GM21786 (cell line): Measurements from ENCODE around the gene CTXND1.
"Not testable (repeated sequence)": the region's sequence is repeated elsewhere in the genome, so short reads cannot be mapped to it uniquely, and the experiment has no call there.

ENCODE experiments used
- ATAC-seq: cut with Tn5 transposase; IDR thresholded peaks from one replicate; pipeline ENCODE4 v1.9.1; 2021; ENCODE audit not compliant: unreplicated experiment

The CTXND1 gene

GRCh38 chr15:80161468-80162016 is 90.5 kb downstream of the CTXND1 start:
- ATAC-seq, result no peak

GRCh38 chr15:80160570-80161156 is 91.3 kb downstream of the CTXND1 start:
- ATAC-seq, result peak; percentile 90

GRCh38 chr15:80159811-80160569 is 92.0 kb downstream of the CTXND1 start:
- ATAC-seq, result no peak

GRCh38 chr15:80159301-80159700 is 92.7 kb downstream of the CTXND1 start:
- no peak for ATAC-seq

GRCh38 chr15:80157215-80157614 is 94.8 kb downstream of the CTXND1 start:
- no peak for ATAC-seq

- ATAC-seq, result no peak
Measured at GRCh38 chr15:80156176-80156720, 95.8 kb downstream of the CTXND1 start.

- not testable (repeated sequence) for ATAC-seq
Measured at GRCh38 chr15:80155378-80156175, 96.4 kb downstream of the CTXND1 start.

GRCh38 chr15:80155001-80155377 is 97.0 kb downstream of the CTXND1 start:
- no peak for ATAC-seq

- no peak for ATAC-seq
Measured at GRCh38 chr15:80154336-80154735, 97.7 kb downstream of the CTXND1 start.

- no peak for ATAC-seq
Measured at GRCh38 chr15:80153900-80154299, 98.1 kb downstream of the CTXND1 start.

- ATAC-seq, result peak; percentile 54
Measured at GRCh38 chr15:80152896-80153876, 98.8 kb downstream of the CTXND1 start, which contains the start of gene FAH. Gene FAH (plus strand): TSS chr15:80152999. CDS start chr15:80153055, 56 bp downstream.

GRCh38 chr15:80152180-80152895 is 99.7 kb downstream of the CTXND1 start:
- ATAC-seq, result peak; percentile 36

GRCh38 chr15:80151576-80151975 is 100.4 kb downstream of the CTXND1 start:
- no peak for ATAC-seq

GRCh38 chr15:80151148-80151547 is 100.9 kb downstream of the CTXND1 start:
- no peak for ATAC-seq
